GM12878 (cell line): ENCODE results near the gene GGTA1. TPM values are rescaled to one million over a fixed set of nuclear protein-coding genes. Genes with fewer than 3 reads are reported as not detected.

ENCODE experiments used
- ATAC-seq: fragments of 200-7000 bp; cut with Tn5 transposase; 3 replicates; pipeline ENCODE4 v1.9.1; 2020; ENCODE audit warnings: mild to moderate bottlenecking, moderate library complexity
- BruUV-seq: library from RNA; stranded (reverse); fragments of 400-500 nt; replicated peaks from 2 replicates; lab custom pipeline; 2021; lab: Mats Ljungman, UMichigan
- CTCF ChIA-PET: fragments of 300-600 bp; sonication (Branson Sonifier 250); formaldehyde crosslinking; extraction: SDS; loops from one replicate; lab custom pipeline; 2021; ENCODE audit warnings: inconsistent platforms; lab: Yijun Ruan, JAX
- POLR2A ChIA-PET: fragments of 350-600 bp; formaldehyde crosslinking; extraction: SDS; loops from one replicate; lab custom pipeline; 2021; ENCODE audit warnings: inconsistent platforms; lab: Charles Lee
- RAD21 ChIA-PET: fragments of 300-600 bp; sonication (Branson Sonifier 250); formaldehyde crosslinking; loops from one replicate; lab custom pipeline; 2023; ENCODE audit warnings: antibody characterized with exemption; ENCODE audit not compliant: unreplicated experiment; lab: Charles Lee
- SMC1A ChIA-PET: fragments of 300-600 bp; sonication (Branson Sonifier 250); formaldehyde crosslinking; loops from one replicate; lab custom pipeline; 2023; ENCODE audit not compliant: unreplicated experiment, uncharacterized antibody; lab: Charles Lee
- DNase-seq: peaks from one replicate; pipeline ENCODE4 v3.0.0-alpha.2; 2011; ENCODE audit warnings: low read depth, low spot score
- FAIRE-seq: peaks from 3 replicates; lab custom pipeline; 2011; peaks lifted over from hg19 to GRCh38; lab: Jason Lieb, UNC
- H2AFZ ChIP-seq: 2 replicates; pipeline ENCODE4 v1.6.0; 2011; ENCODE audit warnings: low read depth, low read length, control low read depth; ENCODE audit not compliant: control insufficient read depth
- H3K27ac ChIP-seq: 2 replicates; pipeline ENCODE4 v1.5.1; 2011; ENCODE audit warnings: control low read depth; ENCODE audit not compliant: control insufficient read depth, insufficient read depth
- H3K27me3 ChIP-seq, 2 experiments: replicated peaks in 1 of 2; 2 replicates each; pipeline versions ENCODE4 v1.6.0 to v1.6.1; 2011; ENCODE audit warnings: low read length in 1 of 2; ENCODE audit not compliant: control insufficient read depth in 2 of 2, insufficient read depth in 2 of 2
- H3K36me3 ChIP-seq, 2 experiments: 2 replicates each; pipeline ENCODE4 v1.5.1; 2011; ENCODE audit warnings: low read length in 1 of 2; ENCODE audit not compliant: control insufficient read depth in 2 of 2, insufficient read depth in 2 of 2
- H3K4me1 ChIP-seq: 2 replicates; pipeline ENCODE4 v1.6.1; 2011; ENCODE audit warnings: mild to moderate bottlenecking, low read length, moderate library complexity, mixed read lengths; ENCODE audit not compliant: control insufficient read depth, insufficient read depth
- H3K4me2 ChIP-seq: 2 replicates; pipeline ENCODE4 v1.6.0; 2011; ENCODE audit warnings: control low read depth; ENCODE audit not compliant: control insufficient read depth, insufficient read depth
- H3K4me3 ChIP-seq: fragments of 200-600 bp; sonication (generic); 2 replicates; pipeline ENCODE4 v1.5.1; 2016
- H3K79me2 ChIP-seq: 2 replicates; pipeline ENCODE4 v1.6.0; 2011; ENCODE audit warnings: low read length; ENCODE audit not compliant: control insufficient read depth, insufficient read depth
- H3K9ac ChIP-seq: 2 replicates; pipeline ENCODE4 v1.8.0; 2011; ENCODE audit warnings: low read length, control low read depth, mixed read lengths; ENCODE audit not compliant: control insufficient read depth, insufficient read depth
- H3K9me3 ChIP-seq: replicated peaks from 3 replicates; pipeline ENCODE4 v1.5.1; 2011; ENCODE audit warnings: mild to moderate bottlenecking, low read length; ENCODE audit not compliant: control insufficient read depth, insufficient read depth
- H4K20me1 ChIP-seq: 2 replicates; pipeline ENCODE4 v1.6.0; 2011; ENCODE audit not compliant: control insufficient read depth, insufficient read depth
- FOXM1 ChIP-seq: IDR thresholded peaks from 2 replicates; pipeline ENCODE4 v1.6.1; 2012; ENCODE audit warnings: low read depth, mild to moderate bottlenecking, inconsistent platforms, low read length, moderate library complexity
- MEF2A ChIP-seq: IDR thresholded peaks from 2 replicates; pipeline ENCODE4 v1.6.1; 2011; ENCODE audit warnings: low read depth, mild to moderate bottlenecking, low read length, moderate library complexity; ENCODE audit not compliant: insufficient read depth
- ZNF217 ChIP-seq: fragments of 450-650 bp; IDR thresholded peaks from 2 replicates; pipeline ENCODE4 v1.6.1; 2017; ENCODE audit warnings: antibody characterized with exemption, mild to moderate bottlenecking
- WGBS: methylation state at CpG from one replicate; pipeline ENCODE4 v1.1.6; 2016; ENCODE audit warnings: low lambda C conversion rate; ENCODE audit not compliant: insufficient replicate concordance, insufficient coverage; ENCODE audit errors: missing lambda C conversion rate; 5-methylcytosine and 5-hydroxymethylcytosine counted together
- in situ Hi-C: fragments of 300-500 bp; cut with MboI; formaldehyde crosslinking; loops from 9 replicates; pipeline ENCODE4 v1.14.3; 2018; ENCODE audit warnings: mixed read lengths
- intact Hi-C: fragments of 100-400 bp; cut with micrococcal nuclease; formaldehyde crosslinking; loops from one replicate; pipeline ENCODE4 v1.14.2; 2022; ENCODE audit not compliant: unreplicated experiment
- polyA plus RNA-seq, 11 experiments: library from polyadenylated mRNA; depleted of rRNA in 4 of 11; unstranded in 6 of 11; stranded (reverse) in 5 of 11; fragments of >200 nt; fragmentation: Nextera tagmentation in 4 of 11; fragmentation: Illumina TruSeq in 1 of 11; extraction: Ambion mirVana in 4 of 11; extraction: Trizol in 1 of 11; gene quantifications; 1 replicate in 1 of 11; 2 replicates in 10 of 11; pipeline versions ENCODE4 v1.2.1 to v1.2.3, GENCODE V29; 2011 to 2016; ENCODE audit warnings: inconsistent platforms in 2 of 11, missing spikeins in 2 of 11, low read depth in 1 of 11
- total RNA-seq, 4 experiments: library from RNA; depleted of rRNA in 3 of 4; stranded (reverse); fragments of >200 nt in 3 of 4; fragmentation: Illumina TruSeq in 1 of 4; extraction: Trizol in 1 of 4; gene quantifications; 2 replicates each; pipeline versions ENCODE4 v1.2.1 to v1.2.3, GENCODE V29; 2013 to 2021
- TF ChIP-seq, protein P1 (sequence below): fragments of 450-650 bp; IDR thresholded peaks from 2 replicates; pipeline ENCODE4 v1.6.1; 2017; ENCODE audit warnings: mild to moderate bottlenecking, moderate library complexity
- TF ChIP-seq, protein P2 (sequence below): fragments of 450-650 bp; formaldehyde crosslinking; IDR thresholded peaks from 2 replicates; pipeline ENCODE4 v1.4.0; 2022; ENCODE audit warnings: mild to moderate bottlenecking, moderate library complexity

GGTA1 gene
- total and polyA plus RNA-seq, 10 of the 15 experiments (the other 5 are each of a cell fraction or from before 2014, with no cell fraction given): 0.09 to 0.65 (median 0.17) TPM; not detected in 2

DNA sequence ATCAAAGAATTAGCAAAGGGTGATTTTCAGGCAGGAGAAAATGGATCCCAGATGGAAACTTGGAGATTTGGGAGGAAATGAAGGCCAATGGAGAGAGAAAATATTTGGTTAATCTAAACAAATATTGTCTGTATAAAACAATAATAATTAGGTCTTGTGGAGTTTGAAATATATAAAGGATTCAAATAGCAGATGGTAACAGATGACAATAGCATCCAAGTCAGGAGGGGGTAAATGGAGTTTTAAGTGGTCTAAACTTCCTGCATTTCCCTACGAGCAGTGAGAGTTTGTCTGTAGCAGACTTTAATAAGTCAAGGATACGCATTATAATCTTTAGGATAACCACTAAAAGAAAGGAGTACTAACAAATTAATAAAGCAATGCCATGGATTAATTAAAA lies 49.0 kb upstream of the GGTA1 start:
- ChIA-PET SMC1A (interaction anchor here (1.0 kb wide), 1 partner anchor 150 kb away, joined by 3 read pairs; no protein-coding TSS in a partner anchor), RAD21 (no interaction called here), POLR2A (no interaction called here), CTCF (interaction anchor here (0.7 to 1.5 kb wide), 3 partner anchors 9 to 428 kb away, joined by 3 read pairs; no protein-coding TSS in a partner anchor)
- Histone ChIP-seq H3K36me3 (no peaks in the 10 kb centered on the region), H3K4me2 (no peak overlapping the region), H3K4me1 (peaks cover 3% of the 10 kb centered on the region; the same call in 1 of the 2 replicates), H4K20me1 (no peaks in the 10 kb centered on the region), H3K9me3 (no peaks in the 10 kb centered on the region), H3K79me2 (no peaks in the 10 kb centered on the region), H3K9ac (no peak overlapping the region), H2AFZ (no peak overlapping the region), H3K27me3 (no peaks in the 10 kb centered on the region), H3K27ac (no peak overlapping the region), H3K4me3 (no peak overlapping the region)
- WGBS: 14% methylated on average over 2 of the region's 2 CpGs
- ATAC-seq (no peak), DNase-seq (no peak), FAIRE-seq (no peak)
- BruUV-seq: no TSS peak
- in situ Hi-C loops: loop anchor here (5.0 kb wide), 2 partner anchors 139 to 444 kb away; no protein-coding TSS in a partner anchor
- TF ChIP-seq MEF2A (no peak), ZNF217 (no peak), FOXM1 (no peak)
- TF ChIP-seq, protein P1, sequence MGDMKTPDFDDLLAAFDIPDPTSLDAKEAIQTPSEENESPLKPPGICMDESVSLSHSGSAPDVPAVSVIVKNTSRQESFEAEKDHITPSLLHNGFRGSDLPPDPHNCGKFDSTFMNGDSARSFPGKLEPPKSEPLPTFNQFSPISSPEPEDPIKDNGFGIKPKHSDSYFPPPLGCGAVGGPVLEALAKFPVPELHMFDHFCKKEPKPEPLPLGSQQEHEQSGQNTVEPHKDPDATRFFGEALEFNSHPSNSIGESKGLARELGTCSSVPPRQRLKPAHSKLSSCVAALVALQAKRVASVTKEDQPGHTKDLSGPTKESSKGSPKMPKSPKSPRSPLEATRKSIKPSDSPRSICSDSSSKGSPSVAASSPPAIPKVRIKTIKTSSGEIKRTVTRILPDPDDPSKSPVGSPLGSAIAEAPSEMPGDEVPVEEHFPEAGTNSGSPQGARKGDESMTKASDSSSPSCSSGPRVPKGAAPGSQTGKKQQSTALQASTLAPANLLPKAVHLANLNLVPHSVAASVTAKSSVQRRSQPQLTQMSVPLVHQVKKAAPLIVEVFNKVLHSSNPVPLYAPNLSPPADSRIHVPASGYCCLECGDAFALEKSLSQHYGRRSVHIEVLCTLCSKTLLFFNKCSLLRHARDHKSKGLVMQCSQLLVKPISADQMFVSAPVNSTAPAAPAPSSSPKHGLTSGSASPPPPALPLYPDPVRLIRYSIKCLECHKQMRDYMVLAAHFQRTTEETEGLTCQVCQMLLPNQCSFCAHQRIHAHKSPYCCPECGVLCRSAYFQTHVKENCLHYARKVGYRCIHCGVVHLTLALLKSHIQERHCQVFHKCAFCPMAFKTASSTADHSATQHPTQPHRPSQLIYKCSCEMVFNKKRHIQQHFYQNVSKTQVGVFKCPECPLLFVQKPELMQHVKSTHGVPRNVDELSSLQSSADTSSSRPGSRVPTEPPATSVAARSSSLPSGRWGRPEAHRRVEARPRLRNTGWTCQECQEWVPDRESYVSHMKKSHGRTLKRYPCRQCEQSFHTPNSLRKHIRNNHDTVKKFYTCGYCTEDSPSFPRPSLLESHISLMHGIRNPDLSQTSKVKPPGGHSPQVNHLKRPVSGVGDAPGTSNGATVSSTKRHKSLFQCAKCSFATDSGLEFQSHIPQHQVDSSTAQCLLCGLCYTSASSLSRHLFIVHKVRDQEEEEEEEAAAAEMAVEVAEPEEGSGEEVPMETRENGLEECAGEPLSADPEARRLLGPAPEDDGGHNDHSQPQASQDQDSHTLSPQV: no peak
- TF ChIP-seq, protein P2, sequence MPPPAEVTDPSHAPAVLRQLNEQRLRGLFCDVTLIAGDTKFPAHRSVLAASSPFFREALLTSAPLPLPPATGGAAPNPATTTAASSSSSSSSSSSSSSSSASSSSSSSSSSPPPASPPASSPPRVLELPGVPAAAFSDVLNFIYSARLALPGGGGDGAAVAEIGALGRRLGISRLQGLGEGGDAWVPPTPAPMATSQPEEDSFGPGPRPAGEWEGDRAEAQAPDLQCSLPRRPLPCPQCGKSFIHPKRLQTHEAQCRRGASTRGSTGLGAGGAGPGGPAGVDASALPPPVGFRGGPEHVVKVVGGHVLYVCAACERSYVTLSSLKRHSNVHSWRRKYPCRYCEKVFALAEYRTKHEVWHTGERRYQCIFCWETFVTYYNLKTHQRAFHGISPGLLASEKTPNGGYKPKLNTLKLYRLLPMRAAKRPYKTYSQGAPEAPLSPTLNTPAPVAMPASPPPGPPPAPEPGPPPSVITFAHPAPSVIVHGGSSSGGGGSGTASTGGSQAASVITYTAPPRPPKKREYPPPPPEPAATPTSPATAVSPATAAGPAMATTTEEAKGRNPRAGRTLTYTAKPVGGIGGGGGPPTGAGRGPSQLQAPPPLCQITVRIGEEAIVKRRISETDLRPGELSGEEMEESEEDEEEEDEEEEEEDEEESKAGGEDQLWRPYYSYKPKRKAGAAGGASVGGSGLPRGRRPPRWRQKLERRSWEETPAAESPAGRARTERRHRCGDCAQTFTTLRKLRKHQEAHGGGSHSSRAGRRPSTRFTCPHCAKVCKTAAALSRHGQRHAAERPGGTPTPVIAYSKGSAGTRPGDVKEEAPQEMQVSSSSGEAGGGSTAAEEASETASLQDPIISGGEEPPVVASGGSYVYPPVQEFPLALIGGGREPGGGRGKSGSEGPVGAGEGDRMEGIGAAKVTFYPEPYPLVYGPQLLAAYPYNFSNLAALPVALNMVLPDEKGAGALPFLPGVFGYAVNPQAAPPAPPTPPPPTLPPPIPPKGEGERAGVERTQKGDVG (CRISPR knock-in tag): no peak
- intact Hi-C loops: loop anchor here (10.0 kb wide), 1 partner anchor 576 kb away; no protein-coding TSS in a partner anchor
